Measurements from ENCODE around the gene MYO9B.

Gene MYO9B

GRCh38 chr19:17216058-17216670 is 140.6 kb downstream of the MYO9B start:
- DNase-seq (ENCODE audit: low spot score), result no peak

DNA sequence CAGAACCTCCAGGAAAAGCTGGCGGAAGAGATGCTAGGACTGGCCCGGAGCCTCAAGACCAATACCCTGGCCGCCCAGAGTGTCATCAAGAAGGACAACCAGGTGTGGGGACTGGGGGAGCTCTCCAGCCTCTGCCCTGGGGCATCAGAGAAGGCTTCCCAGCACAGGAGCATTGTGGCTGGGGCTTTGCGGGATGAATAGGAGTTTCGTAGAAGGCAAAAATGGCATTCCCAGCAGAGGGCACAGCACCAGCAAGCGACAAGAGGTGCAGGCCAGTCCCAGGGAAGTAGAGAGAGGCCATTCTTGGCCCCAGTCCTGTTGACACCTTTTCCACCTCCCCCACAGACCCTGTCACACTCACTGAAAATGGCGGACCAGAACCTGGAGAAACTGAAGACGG is 143.7 kb downstream of the MYO9B start:
- no peak for DNase-seq (ENCODE audit: low spot score)

DNA sequence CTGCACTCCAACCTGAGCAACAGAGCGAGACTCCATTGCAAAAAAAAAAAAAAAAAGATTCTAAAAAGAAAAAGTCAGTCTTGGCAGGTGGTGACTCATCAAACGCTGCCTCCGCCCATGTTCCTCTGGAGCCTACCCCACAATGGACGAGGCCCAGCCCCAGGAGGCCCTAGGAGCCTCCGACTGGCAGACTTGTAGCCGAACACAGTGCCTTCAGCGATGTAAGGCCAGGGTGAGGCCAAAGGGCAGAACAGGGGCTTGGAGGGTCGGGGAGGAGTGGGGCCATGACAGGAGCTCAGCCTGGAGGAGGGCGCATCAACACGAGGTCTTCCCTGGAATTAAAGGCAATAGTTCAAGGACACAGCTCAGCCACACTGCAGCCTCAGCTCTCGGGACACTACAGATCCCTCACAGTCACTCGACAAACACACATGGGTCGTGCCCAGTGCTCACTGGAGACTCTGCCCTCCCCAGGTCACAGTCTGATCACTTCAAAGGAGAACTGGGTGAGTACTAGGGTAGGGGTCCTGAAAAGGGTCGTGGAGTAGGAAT is 144.7 kb downstream of the MYO9B start:
- no peak for DNase-seq (ENCODE audit: low spot score)

- no peak for DNase-seq (ENCODE audit: low spot score)
Measured at GRCh38 chr19:17225053-17225452, 149.5 kb downstream of the MYO9B start.

DNA sequence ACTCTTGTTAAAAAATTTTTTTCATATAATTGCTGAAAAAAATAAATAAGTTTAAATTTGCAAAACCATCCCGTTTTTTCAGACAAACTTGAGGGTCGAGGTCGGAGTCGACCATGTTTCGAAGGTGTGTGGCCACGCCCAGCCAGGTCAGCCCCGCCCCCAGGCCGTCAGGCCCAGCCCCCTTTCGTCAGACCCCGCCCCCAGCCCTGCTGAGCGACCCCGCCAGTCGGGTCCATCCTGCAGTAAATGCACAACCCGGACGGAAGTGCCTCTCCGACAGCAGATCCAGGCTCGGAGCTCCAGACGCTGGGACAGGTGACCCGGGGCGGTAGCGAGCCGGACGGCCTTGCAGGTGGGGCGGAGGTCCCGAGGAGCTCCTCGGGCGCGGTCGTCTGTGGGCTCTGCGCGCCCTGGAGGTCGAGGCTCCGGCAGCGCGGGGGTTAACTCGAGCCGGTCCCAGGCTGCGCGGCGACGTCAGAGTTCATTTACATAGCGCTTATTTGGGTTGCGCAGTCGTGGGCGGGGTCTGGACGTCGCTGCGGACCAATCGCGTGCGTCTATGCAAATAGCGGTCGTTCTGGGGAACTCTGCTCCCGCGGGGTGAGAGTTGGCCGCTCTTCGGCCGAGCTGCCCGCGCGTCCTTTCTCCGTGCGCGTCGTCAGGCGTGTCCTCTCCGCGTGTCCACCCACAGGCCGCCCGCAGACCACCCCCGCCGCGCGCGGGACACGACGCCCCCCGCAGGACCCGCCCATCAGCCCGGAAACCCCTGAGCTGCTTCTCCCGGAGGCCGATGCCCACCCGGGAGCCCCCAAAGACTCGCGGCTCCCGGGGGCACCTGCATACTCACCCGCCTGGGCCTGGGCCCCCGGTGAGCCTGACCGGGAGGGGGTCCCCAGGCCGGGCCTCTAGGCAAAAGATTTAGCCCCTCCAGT is 150.7 kb downstream of the MYO9B start, which contains the start of gene OCEL1:
Gene OCEL1, plus strand, starts transcription at position 225 of the 932 bp plus-strand sequence. Its CDS starts 22 bp downstream, at position 247.
- DNase-seq (ENCODE audit: low spot score), result peak; percentile 96

DNA sequence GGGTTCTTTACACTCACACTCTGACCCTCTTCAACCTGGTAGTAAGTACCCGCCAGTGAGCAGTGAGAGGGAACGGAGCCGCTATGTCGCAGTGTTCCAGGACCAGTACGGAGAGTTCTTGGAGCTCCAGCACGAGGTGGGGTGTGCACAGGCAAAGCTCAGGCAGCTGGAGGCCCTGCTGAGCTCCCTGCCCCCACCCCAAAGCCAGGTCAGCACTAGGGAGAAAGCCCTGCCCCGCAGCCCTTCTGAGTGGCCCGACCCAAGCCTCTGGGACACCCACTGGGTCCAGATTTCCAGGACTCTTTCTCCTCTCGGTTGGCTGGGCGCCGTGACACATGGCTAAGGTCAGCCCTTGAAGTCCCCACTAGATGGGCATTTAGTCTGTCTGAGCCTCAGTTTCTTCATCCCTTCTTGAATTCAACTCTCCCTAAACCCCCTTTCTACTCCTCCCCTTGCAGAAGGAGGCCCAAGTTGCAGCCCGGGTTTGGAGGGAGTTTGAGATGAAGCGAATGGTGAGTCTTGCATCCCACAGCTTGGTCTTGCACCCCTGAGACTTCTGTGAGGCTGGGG is 152.3 kb downstream of the MYO9B start:
- no peak for DNase-seq (ENCODE audit: low spot score)

GRCh38 chr19:17229890-17230289 is 154.3 kb downstream of the MYO9B start:
- no peak for DNase-seq (ENCODE audit: low spot score)

- no peak for DNase-seq (ENCODE audit: low spot score)
Measured at GRCh38 chr19:17232258-17232657, 156.7 kb downstream of the MYO9B start.

DNA sequence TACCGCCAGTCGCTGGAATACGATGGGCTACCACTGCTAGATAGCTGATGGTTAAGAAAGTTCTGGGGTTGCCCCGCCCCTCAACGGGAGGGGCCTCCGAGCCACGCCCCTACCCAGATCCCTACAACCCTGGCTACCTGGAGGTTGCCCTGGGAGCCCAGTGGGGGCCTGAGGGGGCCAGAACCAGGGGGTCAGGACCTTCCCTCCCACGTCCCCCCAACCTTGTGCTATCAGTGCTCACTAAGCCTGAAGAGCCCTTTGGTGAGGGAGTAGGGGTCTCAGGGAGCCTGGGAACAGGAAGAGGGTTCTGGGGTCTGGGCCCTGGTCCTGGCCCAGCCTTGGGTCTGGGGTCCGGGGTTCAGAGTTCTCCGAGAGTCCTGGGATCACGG is 159.3 kb downstream of the MYO9B start:
- DNase-seq (ENCODE audit: low spot score), result no peak

DNA sequence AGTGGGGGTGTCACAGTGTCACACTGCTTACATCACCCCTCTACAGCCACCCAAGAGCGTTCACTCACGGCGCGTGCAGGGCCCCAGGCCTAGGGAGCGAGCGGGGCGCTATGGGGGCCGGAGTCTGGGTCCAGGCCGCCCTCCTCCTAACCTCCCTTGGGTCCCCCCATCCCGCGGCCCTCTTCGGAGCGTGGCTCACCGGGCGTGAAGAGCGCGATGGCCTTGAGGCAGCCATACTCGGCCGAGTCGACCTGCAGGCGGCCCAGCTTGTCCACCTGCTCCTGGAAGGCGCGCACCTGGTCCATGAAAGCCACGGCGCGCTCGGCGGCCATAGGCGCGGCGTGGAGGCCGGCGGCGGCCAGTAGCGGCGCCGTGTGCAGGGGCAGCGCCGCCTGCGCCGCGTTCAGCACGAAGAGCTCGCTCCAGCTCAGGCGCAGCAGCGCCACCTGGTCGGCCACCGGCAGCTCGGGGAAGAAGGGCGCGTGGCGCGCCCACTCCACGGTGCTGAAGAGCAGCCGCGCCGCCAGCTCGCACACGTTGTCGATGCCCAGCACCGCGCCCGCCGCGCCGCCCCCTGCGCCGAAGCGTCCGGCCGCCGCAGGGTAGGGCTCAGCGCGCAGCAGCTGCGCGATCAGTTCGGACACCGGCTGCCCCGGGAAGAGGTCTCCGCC is 159.9 kb downstream of the MYO9B start:
- no peak for DNase-seq (ENCODE audit: low spot score)

DNA sequence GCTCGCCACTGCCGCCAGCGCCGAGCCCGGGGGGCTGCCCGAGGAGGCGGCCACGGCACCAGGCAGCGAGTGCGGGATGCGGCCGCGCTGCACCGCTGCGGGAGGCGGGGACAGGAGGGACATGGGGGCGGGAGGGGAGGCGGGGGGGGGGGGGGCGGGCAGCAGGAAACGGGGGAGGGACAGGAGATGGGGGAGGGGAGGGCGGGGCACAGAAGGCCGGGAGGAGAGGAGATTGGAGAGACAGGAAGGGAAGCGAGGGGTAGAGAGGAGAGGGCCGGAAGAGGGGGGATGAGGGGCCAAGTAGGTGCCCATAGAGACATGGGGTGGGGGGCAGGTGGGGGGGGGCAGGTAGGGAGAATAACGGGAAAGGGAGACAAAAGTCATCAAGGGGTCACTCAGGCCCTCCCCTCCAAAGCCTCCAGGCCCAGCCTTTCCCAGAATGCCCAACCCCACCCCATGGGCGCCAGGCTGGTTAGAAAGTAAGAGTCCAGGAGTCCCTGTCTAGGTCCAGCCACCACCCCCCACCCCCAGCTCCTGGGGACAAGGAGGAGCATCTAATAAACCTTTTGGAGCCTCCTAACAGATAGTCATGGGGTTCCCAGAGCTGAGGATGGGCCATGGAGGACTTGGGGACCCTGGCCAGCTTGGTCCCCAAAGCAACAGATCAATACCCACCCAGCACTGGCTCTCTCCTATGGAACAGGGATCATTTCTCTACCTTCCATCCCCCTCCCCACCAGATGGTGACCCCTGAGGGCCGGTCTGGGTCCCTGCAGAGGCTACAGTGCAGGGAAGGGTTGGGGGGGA is 160.6 kb downstream of the MYO9B start:
- DNase-seq (ENCODE audit: low spot score), result no peak

DNA sequence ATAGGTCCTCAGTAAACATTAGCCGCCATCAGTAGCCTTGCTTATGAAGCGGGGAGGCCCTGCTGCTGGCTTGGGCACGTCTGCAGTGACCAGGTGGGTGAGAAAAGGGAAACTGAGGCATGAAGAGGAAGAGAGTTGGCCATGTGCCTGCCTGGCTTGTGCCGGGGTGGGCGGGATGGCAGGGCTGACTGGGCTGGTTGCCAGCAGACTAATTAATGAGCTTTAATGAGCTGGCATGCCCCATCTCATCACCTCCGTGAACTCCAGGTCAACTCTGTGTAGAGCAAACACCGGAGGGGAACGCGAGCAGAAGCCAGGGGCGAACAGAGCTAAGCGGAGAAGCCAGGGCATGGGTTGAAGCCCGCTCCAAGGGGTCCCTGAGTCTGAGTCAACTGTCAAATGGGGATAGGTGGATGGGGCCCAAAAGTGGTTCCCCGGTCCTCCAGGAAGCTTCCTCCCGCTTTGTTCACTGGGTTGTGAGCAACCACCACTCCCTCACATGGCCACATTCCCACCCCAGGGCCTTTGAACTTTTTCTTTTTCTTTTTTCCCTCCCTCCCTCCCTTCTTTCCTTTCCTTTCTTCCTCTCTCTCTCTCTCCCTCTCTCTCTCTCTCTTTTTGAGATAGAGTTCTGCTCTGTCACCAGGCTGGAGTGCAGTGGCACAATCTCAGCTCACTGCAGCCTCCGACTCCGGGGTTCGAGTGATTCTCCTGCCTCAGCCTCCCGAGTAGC is 161.4 kb downstream of the MYO9B start:
- no peak for DNase-seq (ENCODE audit: low spot score)

- DNase-seq (ENCODE audit: low spot score), result no peak
Measured at GRCh38 chr19:17237747-17238706, 162.4 kb downstream of the MYO9B start.

GRCh38 chr19:17240062-17240752 is 164.6 kb downstream of the MYO9B start:
- DNase-seq (ENCODE audit: low spot score), result no peak

DNA sequence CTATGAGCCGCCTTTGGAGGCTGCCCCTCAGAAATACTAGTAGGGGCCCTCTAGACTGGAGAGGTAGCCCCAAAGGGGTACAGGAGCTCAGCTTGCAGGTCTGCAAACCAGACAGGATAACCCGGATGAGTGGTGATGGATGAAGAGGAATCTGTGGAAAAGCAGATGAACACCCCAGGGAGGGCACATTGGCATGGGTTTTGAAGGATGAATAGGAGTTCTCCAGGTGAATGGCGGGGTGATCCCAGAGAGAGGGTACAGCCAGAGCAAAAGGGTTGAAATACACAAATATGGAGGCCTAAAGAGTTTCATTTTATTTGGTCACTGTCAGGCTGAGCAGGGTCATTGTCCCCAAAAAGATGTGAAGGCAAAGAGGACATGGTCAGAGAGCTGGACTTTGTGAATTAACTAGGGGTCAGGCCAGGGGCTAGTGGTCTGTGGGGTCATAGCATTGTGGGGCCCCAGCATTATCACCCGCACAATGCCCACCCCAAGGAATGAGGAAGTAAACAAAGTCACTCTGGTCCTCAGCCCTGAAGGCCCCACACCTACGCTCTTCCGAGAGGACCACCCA is 165.3 kb downstream of the MYO9B start:
- no peak for DNase-seq (ENCODE audit: low spot score)

DNA sequence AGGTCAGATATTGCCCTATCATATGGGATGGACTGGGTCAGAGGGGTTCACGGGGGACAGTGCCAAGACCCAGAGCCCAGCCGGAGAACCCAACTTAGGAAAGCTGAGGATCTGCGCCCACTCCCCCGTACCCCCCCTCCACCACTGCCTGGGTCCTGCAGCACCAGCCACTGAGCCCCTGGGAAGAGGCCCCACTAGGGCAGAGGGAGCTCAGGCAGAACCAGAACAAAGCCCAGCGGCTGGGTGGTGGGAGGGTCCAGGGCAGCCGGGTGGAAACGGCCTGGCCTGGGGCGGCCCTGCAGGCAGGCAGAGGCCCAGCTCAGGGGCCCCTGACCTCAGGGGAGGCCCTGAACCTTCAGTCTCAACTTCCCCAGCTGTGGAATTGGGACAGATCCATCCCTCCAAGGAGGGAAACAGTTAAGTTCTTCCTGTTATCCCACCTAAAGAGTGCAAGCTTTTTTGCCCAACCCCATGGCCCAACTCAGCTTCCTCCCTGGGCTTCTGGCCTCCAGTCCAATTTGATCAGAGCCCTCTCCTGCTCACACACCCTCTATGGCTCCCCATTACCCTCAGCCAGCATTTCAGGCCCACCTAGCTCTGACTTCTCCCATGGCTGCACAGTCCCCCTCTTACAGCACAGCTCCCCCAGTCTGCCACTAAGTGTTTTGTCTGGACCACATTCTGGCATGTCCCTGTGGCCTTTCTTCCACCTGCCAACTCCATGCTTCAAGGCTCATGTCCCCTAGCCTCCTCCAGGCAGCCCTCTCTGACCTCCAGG is 167.0 kb downstream of the MYO9B start:
- no peak for DNase-seq (ENCODE audit: low spot score)

DNA sequence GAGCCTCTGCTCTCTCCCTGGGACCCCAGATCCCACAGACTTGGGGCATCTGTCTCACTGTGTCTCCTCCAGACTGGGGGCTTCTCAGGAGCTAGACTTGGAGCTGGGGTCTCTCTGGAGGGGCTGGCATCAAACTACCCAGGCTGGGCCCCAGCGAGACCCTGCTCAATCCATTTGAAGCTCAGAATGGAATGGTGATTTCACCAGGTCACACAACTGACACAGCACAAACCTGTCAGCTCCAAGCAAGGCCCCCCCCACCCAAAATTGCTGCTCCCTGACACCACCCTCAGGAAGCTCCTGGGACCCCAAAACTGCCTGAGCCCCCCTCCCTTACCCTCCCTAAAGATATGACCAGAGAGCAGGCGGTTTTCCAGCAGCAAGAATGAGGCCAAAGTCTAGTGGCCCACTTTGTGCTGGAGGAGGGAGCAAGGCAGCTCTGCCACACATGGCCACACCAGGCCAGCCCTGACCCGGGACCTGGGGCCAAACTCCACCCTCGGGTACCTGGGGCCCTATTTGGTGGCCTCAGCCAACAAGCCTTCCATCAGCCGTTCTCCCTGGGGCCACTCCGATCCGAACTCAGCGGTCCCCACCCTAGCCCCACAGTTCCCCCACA is 167.7 kb downstream of the MYO9B start:
- DNase-seq (ENCODE audit: low spot score), result no peak

Data from kidney capillary endothelial cell (primary cell).